GM19025 (cell line): ENCODE data around the gene NLRP8.
"Not testable (repeated sequence)": the region's sequence is repeated elsewhere in the genome, so short reads cannot be mapped to it uniquely, and the experiment has no call there.

Experiments used
- ATAC-seq: cut with Tn5 transposase; IDR thresholded peaks from one replicate; pipeline ENCODE4 v1.9.1; 2021; ENCODE audit warnings: mild to moderate bottlenecking, low read depth, moderate library complexity; ENCODE audit not compliant: unreplicated experiment

The NLRP8 gene

GRCh38 chr19:55947532-55947931 is at the start of gene NLRP8:
Gene NLRP8 (plus strand): TSS chr19:55947832.
- no peak for ATAC-seq

- no peak for ATAC-seq
These were observed 48.7 kb upstream of the NLRP8 start for GRCh38 chr19:55898911-55899310.

GRCh38 chr19:55901369-55902079 is 46.1 kb upstream of the NLRP8 start:
- ATAC-seq: no peak

- no peak for ATAC-seq
These were observed 45.4 kb upstream of the NLRP8 start for GRCh38 chr19:55902080-55902751.

- no peak for ATAC-seq
These were observed 40.3 kb upstream of the NLRP8 start for GRCh38 chr19:55907286-55907685.

DNA sequence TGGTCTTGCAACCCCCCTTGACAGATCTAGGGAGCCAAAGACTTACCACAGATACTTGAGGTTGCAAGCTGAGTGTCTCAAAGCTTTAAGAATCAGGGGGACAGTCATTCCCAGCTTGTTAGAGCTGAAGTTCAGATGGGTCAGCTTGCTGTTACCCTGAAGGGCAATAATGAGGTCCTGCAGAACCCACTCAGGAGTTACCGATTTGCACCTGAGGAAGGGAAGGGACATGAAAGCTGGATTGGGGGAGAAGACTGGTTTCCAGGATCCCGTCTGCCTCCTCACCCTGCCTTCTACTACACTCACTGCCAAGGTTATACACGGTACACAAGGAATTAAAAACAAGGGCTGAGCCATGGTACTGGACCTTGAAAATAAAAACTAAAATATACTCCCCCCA is 39.9 kb upstream of the NLRP8 start:
- ATAC-seq: no peak

DNA sequence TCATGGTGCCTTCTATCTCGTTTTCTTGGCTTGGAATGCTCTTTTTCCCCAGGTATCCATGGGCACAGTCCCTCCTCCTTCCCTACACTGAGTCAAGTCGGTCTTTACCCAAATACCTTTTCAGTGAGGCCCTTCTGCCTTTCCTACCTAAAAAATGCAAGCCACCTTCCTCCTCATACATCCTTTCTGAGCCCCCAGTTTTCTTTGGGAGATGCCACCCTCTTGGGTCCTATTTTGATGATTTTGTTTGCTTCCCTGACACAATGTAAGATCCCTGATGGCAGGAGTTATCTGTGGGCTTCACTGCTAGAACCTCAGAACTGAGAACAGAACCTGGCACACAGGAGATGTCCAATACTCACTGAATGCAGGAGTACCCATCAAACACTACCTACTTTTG is 37.8 kb upstream of the NLRP8 start:
- ATAC-seq: no peak

- ATAC-seq: no peak
These were observed 34.7 kb upstream of the NLRP8 start for GRCh38 chr19:55912916-55913315.

GRCh38 chr19:55913643-55914268 is 33.9 kb upstream of the NLRP8 start:
- ATAC-seq: no peak

DNA sequence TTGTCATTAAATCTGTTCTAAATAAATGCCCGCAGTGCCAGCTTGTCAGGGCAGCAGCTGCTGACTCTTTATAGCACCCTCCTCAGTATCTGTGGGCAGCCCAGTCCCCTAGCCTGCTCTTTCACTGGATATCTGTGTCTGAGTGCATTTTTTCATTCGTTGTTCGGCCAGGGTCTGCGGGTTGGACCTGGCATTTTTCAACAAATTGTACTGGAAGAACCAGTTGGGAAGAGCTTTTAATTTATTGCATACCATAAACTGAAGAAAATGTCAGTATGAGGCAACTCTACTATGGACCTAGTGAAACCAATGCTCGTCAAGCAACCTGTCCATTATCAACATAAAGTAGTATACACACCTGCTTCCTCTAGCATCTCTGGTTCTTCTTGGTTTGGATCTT is 24.1 kb upstream of the NLRP8 start:
- ATAC-seq: no peak

DNA sequence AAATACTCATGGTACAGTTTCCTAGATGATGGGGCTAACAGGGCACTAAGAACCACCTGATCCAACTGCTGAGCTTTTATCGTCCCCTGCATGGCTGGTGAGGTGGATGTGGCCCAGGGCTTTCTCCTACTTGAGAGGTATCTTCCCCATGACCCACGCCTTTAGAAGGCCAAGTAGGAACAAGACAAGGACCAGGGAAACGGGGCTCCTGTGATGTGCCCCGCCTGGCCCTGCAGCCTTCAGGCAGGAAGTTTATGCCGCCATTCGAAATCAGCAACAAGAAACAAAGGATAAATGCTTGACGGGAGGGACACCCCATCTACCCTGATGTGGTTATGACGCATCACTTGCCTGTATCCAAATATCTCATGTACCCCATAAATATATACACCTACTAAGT is 19.6 kb upstream of the NLRP8 start:
- ATAC-seq: no peak

DNA sequence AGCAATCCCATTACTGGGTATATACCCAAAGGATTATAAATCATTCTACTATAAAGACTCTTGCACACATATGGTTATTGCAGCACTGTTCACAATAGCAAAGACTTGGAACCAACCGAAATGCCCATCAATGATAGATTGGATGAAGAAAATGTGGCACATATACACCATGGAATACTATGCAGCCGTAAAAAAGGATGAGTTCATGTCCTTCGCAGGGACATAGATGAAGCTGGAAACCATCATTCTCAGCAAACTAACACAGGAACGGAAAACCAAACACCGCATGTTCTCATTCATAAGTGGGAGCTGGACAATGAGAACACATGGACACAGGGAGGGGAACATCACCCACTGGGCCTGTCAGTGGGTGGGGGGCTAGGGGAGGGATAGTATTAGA is 18.4 kb upstream of the NLRP8 start:
- ATAC-seq: not testable (repeated sequence)

- no peak for ATAC-seq
These were observed 16.6 kb upstream of the NLRP8 start for GRCh38 chr19:55930996-55931515.

- ATAC-seq: no peak
These were observed 15.7 kb upstream of the NLRP8 start, which contains the start of gene NLRP13 for GRCh38 chr19:55931936-55932386. Gene NLRP13 (minus strand): TSS chr19:55932336. CDS start chr19:55932311, 25 bp downstream.

- no peak for ATAC-seq
These were observed 12.4 kb upstream of the NLRP8 start for GRCh38 chr19:55935206-55935605.

GRCh38 chr19:55939206-55939605 is 8.4 kb upstream of the NLRP8 start:
- no peak for ATAC-seq

DNA sequence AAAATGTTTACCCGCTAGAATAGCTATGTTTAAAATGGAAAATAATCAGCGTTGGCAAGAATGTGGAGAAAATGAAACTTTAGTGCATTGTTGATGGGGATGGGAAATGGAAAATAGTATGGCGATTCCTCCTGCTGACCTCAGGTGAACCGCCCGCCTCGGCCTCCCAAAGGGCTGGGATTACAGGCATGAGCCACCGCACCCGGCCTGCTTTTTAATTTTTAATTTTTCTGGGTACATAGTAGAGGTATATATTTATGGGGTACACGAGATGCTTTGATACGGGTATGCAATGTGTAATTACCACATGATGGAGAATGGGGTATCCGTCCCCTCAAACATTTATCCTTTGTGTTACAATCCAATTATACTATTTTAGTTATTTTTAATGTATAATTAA is 7.3 kb upstream of the NLRP8 start:
- no peak for ATAC-seq

- ATAC-seq: not testable (repeated sequence)
These were observed 2.9 kb downstream of the NLRP8 start for GRCh38 chr19:55950566-55950965.

DNA sequence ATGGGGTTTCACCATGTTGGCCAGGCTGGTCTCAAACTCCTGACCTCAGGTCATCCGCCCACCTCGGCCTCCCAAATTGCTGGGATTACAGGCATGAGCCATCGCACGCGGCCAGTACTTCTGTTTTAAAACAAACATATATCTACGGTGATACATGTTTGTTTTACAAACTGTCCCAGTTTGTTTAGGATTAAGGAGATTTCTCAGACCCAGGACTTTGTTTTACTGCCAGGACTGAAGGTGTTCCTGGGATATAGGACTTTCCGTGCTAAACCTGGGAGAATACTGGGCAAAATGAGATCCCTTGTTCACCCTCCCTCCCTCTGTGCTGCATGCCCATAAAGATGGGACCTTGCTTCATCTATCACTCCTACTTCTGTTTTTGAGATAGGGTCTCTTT is 8.8 kb downstream of the NLRP8 start:
- no peak for ATAC-seq

GRCh38 chr19:55958356-55958755 is 10.7 kb downstream of the NLRP8 start:
- ATAC-seq: no peak

- ATAC-seq: no peak
These were observed 12.5 kb downstream of the NLRP8 start for GRCh38 chr19:55959996-55960675.
